HepG2 (cell line): ENCODE results near the gene WDR89. TPM values are rescaled to one million over a fixed set of nuclear protein-coding genes. Genes with fewer than 3 reads are reported as not detected.

Source experiments
- ATAC-seq: fragments of 200-7000 bp; cut with Tn5 transposase; 3 replicates; pipeline ENCODE4 v1.9.1; 2020; ENCODE audit warnings: mild to moderate bottlenecking, moderate library complexity
- BruUV-seq: library from RNA; stranded (reverse); fragments of 400-500 nt; replicated peaks from 2 replicates; lab custom pipeline; 2021; lab: Mats Ljungman, UMichigan
- CTCF ChIA-PET: fragments of 300-600 bp; formaldehyde crosslinking; extraction: SDS; loops from one replicate; lab custom pipeline; 2021; ENCODE audit warnings: low total read pairs, inconsistent platforms, low intra/inter-chr PET ratio; lab: Yijun Ruan, JAX
- POLR2A ChIA-PET: fragments of 350-600 bp; sonication (Branson Sonifier 250); formaldehyde crosslinking; loops from one replicate; lab custom pipeline; 2020; ENCODE audit warnings: antibody characterized with exemption, inconsistent platforms; lab: Yijun Ruan, JAX
- DNase-seq: peaks from one replicate; pipeline ENCODE4 v3.0.0-alpha.2; 2015; ENCODE audit warnings: low spot score
- FAIRE-seq: peaks from 3 replicates; lab custom pipeline; 2011; peaks lifted over from hg19 to GRCh38; lab: Jason Lieb, UNC
- H2AFZ ChIP-seq: one replicate; pipeline ENCODE4 v1.6.1; 2011; ENCODE audit warnings: low read length, inconsistent platforms
- H3K27ac ChIP-seq: fragments of 300-600 bp; 3 replicates; pipeline ENCODE4 v1.8.0; 2011; ENCODE audit warnings: mixed run types, mild to moderate bottlenecking, mixed read lengths, low read length, inconsistent platforms; ENCODE audit not compliant: insufficient read depth; ENCODE audit errors: extremely low read length
- H3K27me3 ChIP-seq, 2 experiments: fragments of 200-600 bp in 1 of 2; 2 replicates in 1 of 2; 3 replicates in 1 of 2; pipeline versions ENCODE4 v1.6.0 to v1.8.0; 2011; ENCODE audit warnings: low read length in 2 of 2, mild to moderate bottlenecking in 2 of 2, moderate library complexity in 2 of 2, inconsistent platforms in 1 of 2; ENCODE audit not compliant: insufficient read depth in 2 of 2, control insufficient read depth in 1 of 2
- H3K36me3 ChIP-seq, 2 experiments: fragments of 200-600 bp in 1 of 2; replicated peaks in 1 of 2; 2 replicates in 1 of 2; 3 replicates in 1 of 2; pipeline versions ENCODE4 v1.5.1 to v1.8.0; 2011; ENCODE audit warnings: low read length in 2 of 2, inconsistent platforms in 1 of 2; ENCODE audit not compliant: insufficient read depth in 2 of 2, control insufficient read depth in 1 of 2
- H3K4me1 ChIP-seq: 2 replicates; pipeline ENCODE4 v1.5.1; 2012; ENCODE audit warnings: low read length, inconsistent platforms; ENCODE audit not compliant: insufficient read depth
- H3K4me2 ChIP-seq: 2 replicates; pipeline ENCODE4 v1.6.0; 2011; ENCODE audit warnings: low read depth, low read length, inconsistent platforms
- H3K4me3 ChIP-seq, 3 experiments: fragments of 200-600 bp in 1 of 3; sonication (generic), shearing (Covaris generic) in 1 of 3; replicated peaks in 1 of 3; 2 replicates each; pipeline ENCODE4 v1.5.1; 2011 to 2016; ENCODE audit warnings: low read length in 3 of 3, inconsistent platforms in 2 of 3, low read depth in 2 of 3, mild to moderate bottlenecking in 2 of 3, control low read depth in 1 of 3, mixed read lengths in 1 of 3; ENCODE audit not compliant: insufficient read depth in 1 of 3
- H3K79me2 ChIP-seq: one replicate; pipeline ENCODE4 v1.6.1; 2011; ENCODE audit warnings: low read length, inconsistent platforms; ENCODE audit not compliant: insufficient read depth
- H3K9ac ChIP-seq: 2 replicates; pipeline ENCODE4 v1.6.0; 2011; ENCODE audit warnings: mild to moderate bottlenecking, low read depth, low read length, inconsistent platforms; ENCODE audit not compliant: insufficient read depth
- H3K9me3 ChIP-seq: 2 replicates; pipeline ENCODE4 v1.5.1; 2012; ENCODE audit warnings: mild to moderate bottlenecking, low read length
- H4K20me1 ChIP-seq: 2 replicates; pipeline ENCODE4 v1.6.0; 2011; ENCODE audit warnings: inconsistent platforms, mild to moderate bottlenecking, low read length, moderate library complexity; ENCODE audit not compliant: insufficient read depth
- CAMTA2 ChIP-seq: sonication (generic); formaldehyde crosslinking; IDR thresholded peaks from 2 replicates; pipeline ENCODE4 v1.4.0; 2020; ENCODE audit warnings: mild to moderate bottlenecking, missing genetic modification reagents, borderline replicate concordance
- GRHL1 ChIP-seq: sonication (generic); formaldehyde crosslinking; conservative IDR thresholded peaks from 2 replicates; pipeline ENCODE4 v1.8.0; 2022; ENCODE audit warnings: missing genetic modification reagents
- HNF1B ChIP-seq: sonication (generic); formaldehyde crosslinking; IDR thresholded peaks from 2 replicates; pipeline ENCODE4 v1.5.1; 2020; ENCODE audit warnings: mild to moderate bottlenecking, moderate library complexity, missing genetic modification reagents
- MXI1 ChIP-seq: IDR thresholded peaks from 3 replicates; pipeline ENCODE4 v1.6.1; 2012; ENCODE audit warnings: low read depth, low read length, inconsistent platforms, borderline replicate concordance
- NFRKB ChIP-seq: fragments of 450-650 bp; IDR thresholded peaks from 2 replicates; pipeline ENCODE4 v1.6.1; 2017
- NR0B2 ChIP-seq: sonication (generic); formaldehyde crosslinking; IDR thresholded peaks from 2 replicates; pipeline ENCODE4 v1.4.0; 2020; ENCODE audit warnings: mild to moderate bottlenecking, missing genetic modification reagents
- ZNF431 ChIP-seq: sonication (generic); formaldehyde crosslinking; IDR thresholded peaks from 2 replicates; pipeline ENCODE4 v1.9.0; 2022; ENCODE audit warnings: missing genetic modification reagents, low read depth, mild to moderate bottlenecking, borderline replicate concordance
- ZNF746 ChIP-seq: sonication (generic); formaldehyde crosslinking; IDR thresholded peaks from 2 replicates; pipeline ENCODE4 v1.8.0; 2022; ENCODE audit warnings: mild to moderate bottlenecking, missing genetic modification reagents
- WGBS: methylation state at CpG from one replicate; pipeline ENCODE4 v1.1.6; 2017; ENCODE audit warnings: low lambda C conversion rate; 5-methylcytosine and 5-hydroxymethylcytosine counted together
- in situ Hi-C: cut with HindIII; loops from 2 replicates; pipeline ENCODE4 v1.10.0; 2017; ENCODE audit warnings: low pct_unique_long_range_greater_than_20kb; ENCODE audit not compliant: extremely low pct_ligation_motif_present
- intact Hi-C: fragments of 100-400 bp; cut with micrococcal nuclease; formaldehyde crosslinking; loops from one replicate; pipeline ENCODE4 v1.10.0; 2022; ENCODE audit not compliant: unreplicated experiment
- polyA plus RNA-seq, 8 experiments: library from polyadenylated mRNA; depleted of rRNA in 3 of 8; stranded (reverse) in 7 of 8; unstranded in 1 of 8; fragments of >200 nt; fragmentation: Illumina TruSeq in 4 of 8; extraction: Trizol in 4 of 8; gene quantifications; 2 replicates each; pipeline versions ENCODE4 v1.2.1 to v1.2.3, GENCODE V29; 2011 to 2016; ENCODE audit warnings: low read depth in 4 of 8, missing spikeins in 1 of 8, mixed read lengths in 1 of 8; ENCODE audit not compliant: insufficient read depth in 1 of 8
- total RNA-seq, 5 experiments: library from RNA; depleted of rRNA; stranded (reverse); fragments of >200 nt; fragmentation: Illumina TruSeq; extraction: Trizol; gene quantifications; 2 replicates each; pipeline ENCODE4 v1.2.3, GENCODE V29; 2016; ENCODE audit warnings: low read depth in 1 of 5
- TF ChIP-seq, protein P1 (sequence below): sonication (generic); formaldehyde crosslinking; IDR thresholded peaks from 2 replicates; pipeline ENCODE4 v1.4.0; 2020; ENCODE audit warnings: missing genetic modification reagents

The WDR89 gene
- total and polyA plus RNA-seq, 2 of the 13 experiments (the other 11 are each of a cell fraction or from before 2014, with no cell fraction given) = 5.2 to 20.1 TPM

DNA sequence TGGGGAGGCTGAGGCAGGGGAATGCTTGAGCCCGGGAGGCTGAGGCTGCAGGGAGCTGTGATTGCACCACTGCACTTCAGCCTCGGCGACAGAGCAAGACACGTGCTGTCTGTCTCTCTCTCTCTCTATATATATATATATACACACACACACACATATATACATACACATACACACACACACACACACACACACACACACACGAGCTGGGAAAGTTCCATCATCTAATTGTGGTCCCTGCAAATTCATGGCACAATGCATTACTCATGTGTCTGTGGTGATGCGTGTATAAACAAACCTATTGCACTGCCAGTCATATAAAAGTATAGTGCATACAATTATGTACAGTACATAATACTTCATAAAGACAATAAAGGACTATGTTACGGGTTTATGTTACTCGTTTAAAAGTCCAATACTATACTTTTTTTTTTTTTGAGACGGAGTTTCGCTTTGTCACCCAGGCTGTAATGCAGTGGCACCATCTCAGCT is 36.6 kb downstream of the WDR89 start:
- ATAC-seq (no peak), FAIRE-seq (no peak), DNase-seq (no peak)
- BruUV-seq = no TSS peak
- Histone ChIP-seq H3K36me3 (peaks cover 0 to 26% of the 10 kb centered on the region in 2 experiments; a peak in 2 of 5 replicates), H3K4me2 (no peak overlapping the region), H4K20me1 (no peaks in the 10 kb centered on the region), H3K4me3 (no peak overlapping the region), H3K9me3 (no peaks in the 10 kb centered on the region), H3K27ac (no peak overlapping the region), H3K79me2 (peaks cover 2% of the 10 kb centered on the region), H3K9ac (no peak overlapping the region), H3K27me3 (no peaks in the 10 kb centered on the region), H3K4me1 (no peaks in the 10 kb centered on the region), H2AFZ (no peak overlapping the region)
- ChIA-PET POLR2A (no interaction called here), CTCF (no interaction called here)
- 90% methylated on average over 10 of the region's 10 CpGs for WGBS
- TF ChIP-seq ZNF746 (CRISPR knock-in tag) = no peak
- TF ChIP-seq CAMTA2 (CRISPR knock-in tag) = no peak
- TF ChIP-seq NFRKB = no peak
- intact Hi-C loops = no loop called here
- in situ Hi-C loops = no loop called here

DNA sequence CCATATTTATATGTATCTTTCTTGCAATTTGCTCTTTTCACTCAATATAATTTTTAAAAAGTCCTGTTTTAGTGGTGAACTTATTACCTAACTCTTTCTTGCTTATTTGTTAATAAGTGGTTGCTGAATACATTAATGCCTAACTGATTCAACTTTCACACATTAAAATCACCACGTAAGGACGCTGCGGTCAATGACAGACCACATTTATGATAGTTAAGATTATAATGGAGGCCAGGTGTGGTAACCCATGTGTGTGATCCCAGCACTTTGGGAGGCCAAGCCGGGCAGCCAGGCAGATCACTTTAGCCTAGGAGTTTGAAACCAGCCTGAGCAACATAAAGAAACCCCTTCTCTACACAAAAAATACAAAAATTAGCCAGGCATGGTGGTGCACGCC is 37.0 kb downstream of the WDR89 start:
- CTCF ChIA-PET = no interaction called here
- BruUV-seq = no TSS peak
- in situ Hi-C loops = no loop called here
- Histone ChIP-seq H3K9ac (no peak overlapping the region), H3K27ac (no peak overlapping the region), H2AFZ (no peak overlapping the region), H3K27me3 (no peaks in the 10 kb centered on the region), H3K4me1 (no peaks in the 10 kb centered on the region), H3K79me2 (peaks cover 2% of the 10 kb centered on the region), H3K36me3 (peaks cover under 1 to 28% of the 10 kb centered on the region in 2 experiments; a peak in 2 of 5 replicates), H3K4me2 (no peak overlapping the region), H3K4me3 (no peak overlapping the region), H4K20me1 (no peaks in the 10 kb centered on the region), H3K9me3 (no peaks in the 10 kb centered on the region)
- FAIRE-seq (no peak), DNase-seq (no peak), ATAC-seq (no peak)
- 95% methylated on average over 5 of the region's 5 CpGs for WGBS
- intact Hi-C loops = no loop called here
- POLR2A ChIA-PET = no interaction called here
- TF ChIP-seq HNF1B (CRISPR knock-in tag) = no peak
- no peak for TF ChIP-seq NR0B2 (CRISPR knock-in tag)
- TF ChIP-seq, protein P1, sequence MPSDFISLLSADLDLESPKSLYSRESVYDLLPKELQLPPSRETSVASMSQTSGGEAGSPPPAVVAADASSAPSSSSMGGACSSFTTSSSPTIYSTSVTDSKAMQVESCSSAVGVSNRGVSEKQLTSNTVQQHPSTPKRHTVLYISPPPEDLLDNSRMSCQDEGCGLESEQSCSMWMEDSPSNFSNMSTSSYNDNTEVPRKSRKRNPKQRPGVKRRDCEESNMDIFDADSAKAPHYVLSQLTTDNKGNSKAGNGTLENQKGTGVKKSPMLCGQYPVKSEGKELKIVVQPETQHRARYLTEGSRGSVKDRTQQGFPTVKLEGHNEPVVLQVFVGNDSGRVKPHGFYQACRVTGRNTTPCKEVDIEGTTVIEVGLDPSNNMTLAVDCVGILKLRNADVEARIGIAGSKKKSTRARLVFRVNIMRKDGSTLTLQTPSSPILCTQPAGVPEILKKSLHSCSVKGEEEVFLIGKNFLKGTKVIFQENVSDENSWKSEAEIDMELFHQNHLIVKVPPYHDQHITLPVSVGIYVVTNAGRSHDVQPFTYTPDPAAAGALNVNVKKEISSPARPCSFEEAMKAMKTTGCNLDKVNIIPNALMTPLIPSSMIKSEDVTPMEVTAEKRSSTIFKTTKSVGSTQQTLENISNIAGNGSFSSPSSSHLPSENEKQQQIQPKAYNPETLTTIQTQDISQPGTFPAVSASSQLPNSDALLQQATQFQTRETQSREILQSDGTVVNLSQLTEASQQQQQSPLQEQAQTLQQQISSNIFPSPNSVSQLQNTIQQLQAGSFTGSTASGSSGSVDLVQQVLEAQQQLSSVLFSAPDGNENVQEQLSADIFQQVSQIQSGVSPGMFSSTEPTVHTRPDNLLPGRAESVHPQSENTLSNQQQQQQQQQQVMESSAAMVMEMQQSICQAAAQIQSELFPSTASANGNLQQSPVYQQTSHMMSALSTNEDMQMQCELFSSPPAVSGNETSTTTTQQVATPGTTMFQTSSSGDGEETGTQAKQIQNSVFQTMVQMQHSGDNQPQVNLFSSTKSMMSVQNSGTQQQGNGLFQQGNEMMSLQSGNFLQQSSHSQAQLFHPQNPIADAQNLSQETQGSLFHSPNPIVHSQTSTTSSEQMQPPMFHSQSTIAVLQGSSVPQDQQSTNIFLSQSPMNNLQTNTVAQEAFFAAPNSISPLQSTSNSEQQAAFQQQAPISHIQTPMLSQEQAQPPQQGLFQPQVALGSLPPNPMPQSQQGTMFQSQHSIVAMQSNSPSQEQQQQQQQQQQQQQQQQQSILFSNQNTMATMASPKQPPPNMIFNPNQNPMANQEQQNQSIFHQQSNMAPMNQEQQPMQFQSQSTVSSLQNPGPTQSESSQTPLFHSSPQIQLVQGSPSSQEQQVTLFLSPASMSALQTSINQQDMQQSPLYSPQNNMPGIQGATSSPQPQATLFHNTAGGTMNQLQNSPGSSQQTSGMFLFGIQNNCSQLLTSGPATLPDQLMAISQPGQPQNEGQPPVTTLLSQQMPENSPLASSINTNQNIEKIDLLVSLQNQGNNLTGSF (CRISPR knock-in tag) = no peak
- no peak for TF ChIP-seq ZNF431
- TF ChIP-seq MXI1 = no peak
- no peak for TF ChIP-seq GRHL1 (CRISPR knock-in tag)
